Astrocyte (in vitro differentiated cells and primary cell): ENCODE measurements around the gene IRGQ.

Experiments used
- CTCF ChIP-seq: IDR thresholded peaks from 2 replicates; pipeline ENCODE4 v1.5.1; 2011; ENCODE audit warnings: low read depth, mild to moderate bottlenecking, inconsistent platforms, low read length, moderate library complexity; ENCODE audit not compliant: insufficient read depth
- EZH2 ChIP-seq: IDR thresholded peaks from 2 replicates; pipeline ENCODE4 v1.6.1; 2012; ENCODE audit warnings: mild to moderate bottlenecking, low read length, inconsistent platforms; ENCODE audit not compliant: insufficient read depth

GRCh38 chr19:43634068-43634467 lies 38.1 kb upstream of the IRGQ start:
- TF ChIP-seq CTCF (no peak), EZH2 (no peak)
